KOPT-K1 (cell line): Measurements from ENCODE around the gene STH.

Experiments
- H3K27ac ChIP-seq: fragments of 200-600 bp; sonication (generic); 2 replicates; pipeline ENCODE4 v1.5.1; 2016; ENCODE audit warnings: antibody characterized with exemption, mild to moderate bottlenecking, low read depth, low read length; ENCODE audit not compliant: poor library complexity, severe bottlenecking
- H3K36me3 ChIP-seq: fragments of 200-600 bp; sonication (generic); 2 replicates; pipeline ENCODE4 v1.5.1; 2017; ENCODE audit warnings: antibody characterized with exemption, mild to moderate bottlenecking, low read length, moderate library complexity; ENCODE audit not compliant: insufficient read depth
- H3K9me3 ChIP-seq: fragments of 200-600 bp; sonication (generic); 2 replicates; pipeline ENCODE4 v1.5.1; 2017; ENCODE audit warnings: antibody characterized with exemption, low read length, mild to moderate bottlenecking; ENCODE audit not compliant: insufficient read depth, poor library complexity, severe bottlenecking

The STH gene

DNA sequence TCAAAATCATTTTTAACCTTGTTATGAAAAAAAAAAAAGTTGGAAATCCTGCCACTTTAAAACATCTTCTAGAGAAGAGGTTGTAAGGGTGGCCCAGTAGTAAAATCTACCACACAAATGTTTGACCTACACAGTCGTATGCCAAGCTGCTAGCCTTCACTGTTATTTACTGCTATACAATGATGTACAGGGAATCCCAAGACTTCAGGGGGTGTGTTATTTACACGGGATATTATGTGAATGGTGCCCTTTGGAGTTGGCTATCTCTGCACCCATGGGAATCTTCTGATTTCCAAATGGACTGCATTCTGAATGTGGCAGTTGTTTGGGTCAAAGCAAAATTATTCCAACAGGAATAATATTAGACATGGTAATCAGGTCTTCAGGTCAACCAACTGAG is 45.9 kb downstream of the STH start:
- Histone ChIP-seq H3K27ac (no peak overlapping the region), H3K36me3 (peaks cover 99% of the 10 kb centered on the region), H3K9me3 (no peaks in the 10 kb centered on the region)

DNA sequence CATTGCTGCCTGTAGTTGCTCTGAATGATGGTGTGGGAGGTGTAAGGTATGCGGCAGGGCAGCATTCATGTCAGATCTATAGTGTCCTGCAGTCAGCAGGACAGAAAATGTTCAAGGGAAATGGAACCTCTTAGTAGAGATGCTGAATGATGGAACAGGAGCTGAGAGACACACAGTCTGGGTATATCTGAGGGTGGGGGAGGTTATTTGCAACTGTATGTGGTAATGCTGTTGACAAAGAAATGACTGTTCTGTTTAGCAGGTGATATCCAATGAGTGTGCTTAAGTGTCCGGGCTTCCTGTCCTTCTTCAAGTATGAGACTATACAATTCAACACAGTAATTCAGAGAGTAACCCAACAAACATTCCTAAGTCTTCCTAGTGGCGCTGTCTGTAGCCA is 46.6 kb downstream of the STH start:
- Histone ChIP-seq H3K9me3 (no peaks in the 10 kb centered on the region), H3K27ac (no peak overlapping the region), H3K36me3 (peaks cover 99% of the 10 kb centered on the region)

DNA sequence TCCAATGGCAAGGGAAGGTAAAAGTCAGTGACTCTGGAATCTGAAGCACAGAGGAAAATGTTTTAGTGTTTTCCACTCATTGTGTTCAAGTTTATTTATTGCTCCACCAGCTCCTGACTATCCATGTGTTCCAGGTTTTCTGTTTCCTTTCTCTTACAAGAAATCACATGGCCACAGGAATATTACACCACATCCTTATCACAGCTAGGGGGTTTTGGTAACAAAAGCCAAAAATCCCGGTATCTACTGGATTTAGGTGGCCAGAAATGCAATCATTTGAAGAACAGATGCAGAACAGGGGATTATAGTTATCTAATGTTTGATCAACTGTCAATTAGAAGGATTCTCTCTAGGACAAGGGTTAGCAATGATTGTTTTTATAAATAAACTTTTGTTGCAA is 47.9 kb downstream of the STH start:
- peaks cover 99% of the 10 kb centered on the region for H3K36me3 ChIP-seq
- H3K27ac ChIP-seq = no peak overlapping the region
- H3K9me3 ChIP-seq = no peaks in the 10 kb centered on the region

DNA sequence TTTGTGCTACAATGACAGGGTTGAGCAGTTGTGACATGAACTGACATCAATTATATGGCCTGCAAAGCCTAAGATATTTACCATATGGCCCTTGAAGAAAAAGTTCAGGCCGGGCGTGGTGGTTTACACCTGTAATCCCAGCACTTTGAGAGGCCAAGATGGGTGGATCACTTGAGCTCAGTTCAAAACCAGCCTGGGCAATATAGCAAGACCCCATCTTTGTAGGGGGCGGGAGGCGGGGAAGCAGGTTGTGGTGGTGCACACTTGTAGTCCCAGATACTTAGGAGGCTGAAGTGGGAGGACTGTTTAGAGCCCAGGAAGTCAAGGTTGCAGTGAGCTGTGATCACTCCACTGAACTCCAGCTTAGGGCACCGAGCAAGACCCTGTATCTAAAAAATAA is 48.3 kb downstream of the STH start:
- Histone ChIP-seq H3K9me3 (no peaks in the 10 kb centered on the region), H3K27ac (no peak overlapping the region), H3K36me3 (peaks cover 99% of the 10 kb centered on the region)

DNA sequence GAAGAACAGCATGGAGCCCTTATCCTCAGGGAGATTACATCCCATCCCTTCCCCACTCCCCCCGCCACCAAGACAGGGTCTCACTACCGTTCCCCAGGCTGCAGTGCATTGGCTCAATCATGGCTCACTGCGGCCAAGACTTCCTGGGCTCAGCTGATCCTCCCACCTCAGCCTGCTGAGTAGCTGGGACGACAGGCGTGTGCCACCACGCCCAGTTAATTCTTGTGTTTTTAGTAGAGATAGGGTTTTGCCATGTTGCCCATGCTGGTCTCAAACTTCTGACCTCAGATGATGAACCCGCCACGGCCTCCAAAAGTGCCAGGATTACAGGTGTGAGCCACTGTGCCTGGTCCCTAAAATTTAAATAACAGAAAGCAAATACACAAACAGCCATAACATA is 48.8 kb downstream of the STH start:
- H3K36me3 ChIP-seq = peaks cover 97% of the 10 kb centered on the region
- no peak overlapping the region for H3K27ac ChIP-seq
- H3K9me3 ChIP-seq = no peaks in the 10 kb centered on the region
